HuH-7.5 (cell line): ENCODE data around the gene PSENEN.
A peak's percentile ranks its signal among the peaks of the same experiment; 100 is the strongest.
"Not testable (repeated sequence)": the region's sequence is repeated elsewhere in the genome, so short reads cannot be mapped to it uniquely, and the experiment has no call there.

Source experiments
- DNase-seq: peaks from one replicate; pipeline ENCODE4 v3.0.0; 2011; ENCODE audit warnings: low spot score

The PSENEN gene

DNA sequence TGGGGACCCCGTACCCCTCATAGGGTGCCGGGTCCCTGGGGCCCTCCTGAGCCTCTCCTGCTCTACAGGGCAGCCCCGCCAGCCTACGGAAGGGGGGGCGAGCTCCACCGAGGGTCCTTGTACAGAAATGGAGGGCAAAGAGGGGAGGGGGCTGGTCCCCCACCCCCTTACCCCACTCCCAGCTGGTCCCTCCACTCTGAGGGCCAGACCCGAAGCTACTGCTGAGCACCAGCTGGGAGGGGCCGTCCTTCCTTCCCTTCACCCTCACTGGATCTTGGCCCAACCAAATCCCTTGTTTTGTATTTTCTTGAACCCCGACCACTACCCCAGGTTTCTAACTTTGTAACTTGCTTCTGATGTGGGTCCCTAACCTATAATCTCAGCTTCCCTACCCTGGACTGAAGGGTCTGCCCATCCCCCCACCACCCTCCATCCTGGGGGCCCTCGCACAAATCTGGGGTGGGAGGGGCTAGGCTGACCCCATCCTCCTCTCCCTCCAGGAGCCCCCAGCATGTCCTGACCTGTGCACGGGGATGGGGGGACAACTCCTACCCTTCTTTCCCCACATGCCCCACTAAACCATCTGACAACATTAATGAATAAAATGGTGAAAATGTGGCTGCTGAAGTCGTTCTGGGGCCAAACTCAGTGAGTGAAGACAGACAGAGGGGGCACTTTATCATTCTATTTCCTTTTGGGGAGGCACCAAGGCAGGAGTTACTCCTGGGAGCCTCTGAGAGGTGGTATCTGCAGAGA is 42.9 kb downstream of the PSENEN start:
- DNase-seq: no peak

DNA sequence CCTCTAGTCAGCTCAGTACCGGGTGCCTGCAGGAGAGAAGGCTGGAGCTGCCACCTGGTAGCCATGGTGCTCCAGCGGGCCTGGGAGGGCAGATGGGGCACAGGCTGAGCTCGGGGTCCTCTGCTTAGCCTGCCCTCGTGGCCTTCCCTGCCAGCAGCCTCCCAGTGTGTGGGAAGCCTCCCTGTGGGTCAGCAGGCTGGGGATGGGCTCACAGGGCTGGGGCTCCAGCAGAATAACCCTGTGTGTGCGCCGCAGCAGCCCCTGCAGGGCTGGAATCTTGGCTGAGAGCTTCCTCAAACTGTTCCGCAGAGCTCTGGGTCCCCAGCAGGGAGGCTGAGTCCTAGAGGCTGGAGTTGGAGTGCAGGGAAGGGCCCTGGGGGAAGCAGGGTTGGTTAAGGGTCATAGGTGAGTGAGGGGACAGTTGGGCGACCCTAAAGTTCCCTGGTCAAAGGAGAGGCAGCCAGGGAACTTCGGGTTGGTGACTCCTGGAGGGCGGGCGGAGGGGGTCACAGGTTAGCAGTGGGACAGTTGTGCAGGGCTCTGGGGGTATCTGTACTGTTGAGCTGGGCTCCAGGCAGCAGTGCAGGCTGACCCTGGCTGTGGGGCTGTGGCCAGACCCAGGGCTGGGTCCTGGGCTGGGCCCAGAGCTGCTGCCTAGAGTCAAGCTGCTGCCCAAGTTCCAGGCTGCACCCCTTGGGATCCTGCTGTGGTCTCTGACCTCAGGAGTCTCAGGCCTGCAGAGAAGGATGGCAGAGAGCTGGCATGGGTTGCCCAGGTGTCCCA is 43.9 kb downstream of the PSENEN start:
- no peak for DNase-seq

DNA sequence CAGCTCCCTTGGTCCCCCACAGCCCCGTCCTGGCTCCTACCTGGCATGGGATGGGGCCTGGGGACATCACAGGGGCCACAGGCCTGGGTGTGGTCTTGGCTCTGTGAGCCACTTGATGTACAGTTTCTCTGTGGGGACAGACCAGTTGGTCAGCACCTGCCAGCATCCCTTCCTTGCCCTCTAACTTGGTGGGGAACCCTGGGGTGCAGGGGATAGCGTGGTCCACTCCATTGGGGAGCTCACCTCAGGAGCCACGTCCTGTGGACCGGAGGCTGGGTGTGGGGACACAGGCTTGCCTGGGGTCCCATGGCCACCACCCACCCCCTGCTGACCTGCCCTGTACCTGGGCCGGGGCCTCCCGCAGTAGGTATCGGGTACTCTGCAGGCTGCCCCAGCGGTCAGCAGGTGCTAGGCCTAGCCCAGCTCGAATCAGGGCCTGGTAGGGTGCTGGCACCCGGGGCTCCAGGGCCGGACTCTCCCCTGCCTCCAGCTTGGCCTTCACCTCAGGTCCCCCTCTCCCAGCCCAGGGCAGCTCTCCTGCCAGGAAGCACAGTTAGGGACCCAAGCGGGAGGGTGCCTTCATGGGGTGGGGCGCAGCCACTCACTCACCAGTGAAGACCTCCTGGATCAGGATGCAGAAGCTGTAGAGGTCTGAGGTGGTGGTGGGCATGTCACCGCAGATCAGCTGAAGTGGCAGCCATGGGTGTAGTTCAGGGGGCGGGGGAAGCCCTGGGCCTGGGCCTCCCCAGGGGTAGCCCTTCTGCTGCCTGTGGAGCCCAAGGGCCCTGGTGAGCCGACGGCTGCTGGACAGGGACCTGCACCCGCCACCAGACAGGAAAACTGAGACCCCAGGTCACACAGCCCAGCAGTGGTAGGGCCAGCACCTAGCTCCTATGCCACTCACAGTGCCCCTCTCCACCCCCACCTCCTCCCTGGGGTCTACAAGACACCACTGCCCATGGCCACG is 44.8 kb downstream of the PSENEN start:
- DNase-seq: no peak

DNA sequence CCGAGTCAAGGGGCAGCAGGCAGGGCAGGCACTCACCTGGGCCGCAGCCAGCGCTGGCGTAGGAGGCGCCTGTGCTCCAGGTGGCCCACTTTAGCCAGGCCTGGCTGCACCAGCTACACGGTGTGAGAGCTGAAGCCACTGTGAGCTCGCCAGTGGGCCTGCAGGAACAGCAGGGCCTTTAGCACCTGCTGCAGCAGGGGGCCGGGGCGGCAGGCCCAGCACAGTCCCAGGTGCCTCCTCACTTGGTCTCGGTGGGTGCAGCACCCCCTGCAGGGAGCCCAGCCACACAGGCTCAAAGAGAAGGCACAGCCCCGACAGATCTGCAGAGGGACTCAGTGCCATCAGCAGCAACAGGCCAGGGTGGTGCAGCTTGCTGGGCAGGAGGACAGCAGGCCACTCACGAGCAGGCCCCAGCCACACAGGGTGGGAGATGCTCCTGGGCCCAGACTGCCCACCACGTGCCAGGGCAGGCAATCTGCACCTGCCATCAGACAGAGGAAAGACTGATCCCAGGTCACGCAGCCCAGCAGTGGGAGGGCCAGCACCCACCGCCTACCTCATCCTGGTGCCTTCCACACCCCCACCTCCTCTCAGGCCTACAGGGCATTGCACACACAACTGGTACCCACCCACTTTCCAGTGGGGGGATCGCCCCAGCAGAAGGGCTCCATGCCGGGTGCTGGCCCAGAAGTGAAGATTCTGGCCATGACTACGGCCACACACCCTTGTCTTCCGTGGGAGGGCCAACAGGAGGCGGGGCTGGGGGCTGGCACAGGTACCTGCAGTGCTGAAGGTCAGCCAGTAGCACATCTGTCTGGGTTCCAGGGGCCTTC is 45.7 kb downstream of the PSENEN start:
- peak; percentile 55 for DNase-seq

DNA sequence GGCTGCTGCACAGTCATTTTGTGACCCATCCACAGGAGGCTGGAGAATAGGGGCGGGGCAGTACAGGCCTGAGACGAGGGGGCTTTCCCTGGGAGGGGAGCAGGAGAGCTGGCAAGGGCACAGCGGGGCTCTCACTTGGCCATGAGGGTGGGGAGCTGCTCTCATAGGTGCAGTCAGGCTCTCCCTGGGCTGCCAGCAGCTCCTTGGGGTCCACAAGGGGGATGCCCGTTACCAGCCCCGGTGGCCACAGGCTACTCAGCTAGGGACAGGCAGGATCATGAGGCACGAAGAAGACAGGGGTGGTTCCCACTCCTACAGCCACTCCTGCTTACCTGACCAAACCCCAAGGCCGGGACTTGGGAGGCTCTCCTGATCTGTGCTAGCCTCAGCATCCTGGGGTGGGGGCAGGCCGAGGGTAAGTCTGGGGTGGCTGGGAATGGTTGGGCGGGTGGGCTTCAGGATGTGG is 46.4 kb downstream of the PSENEN start:
- DNase-seq: no peak

DNA sequence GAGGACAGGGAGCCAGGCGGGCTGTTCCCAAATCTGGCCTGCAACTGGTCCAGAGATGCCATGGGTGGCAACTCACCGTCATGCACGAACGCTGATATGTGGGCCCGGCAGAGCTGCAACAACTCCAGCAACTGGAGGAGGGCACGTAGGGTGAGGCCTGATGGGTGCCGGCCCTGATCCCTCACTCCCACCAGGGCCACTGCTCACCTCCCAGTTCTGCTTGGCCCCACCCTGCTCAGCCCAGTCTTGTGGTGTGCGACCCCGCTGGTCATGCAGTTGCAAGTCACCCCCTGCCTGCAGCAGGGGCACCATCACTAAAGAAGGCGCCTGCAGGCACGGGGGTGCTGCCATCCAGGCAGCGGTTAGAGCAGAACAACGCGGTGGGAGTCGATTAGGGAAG is 46.9 kb downstream of the PSENEN start:
- no peak for DNase-seq

DNA sequence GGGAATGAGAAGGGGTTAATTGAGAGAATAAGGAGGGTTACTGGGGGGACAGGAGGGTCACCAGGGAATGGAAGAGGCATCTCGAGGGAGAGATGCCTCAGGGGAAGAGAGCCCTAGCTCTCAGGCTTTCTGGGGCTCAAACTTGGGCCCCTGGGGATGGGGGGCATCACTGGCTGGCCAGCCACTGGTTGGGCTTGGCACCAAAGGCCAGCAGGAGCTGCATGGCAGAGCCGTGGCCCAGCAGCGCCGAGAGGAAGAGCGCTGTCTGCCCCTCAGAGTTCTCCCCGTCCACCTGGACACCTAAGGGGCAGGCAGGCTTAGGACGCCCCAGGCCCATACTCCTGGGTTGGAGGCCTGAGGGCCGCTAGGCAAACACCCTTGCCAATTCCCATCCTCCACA is 47.4 kb downstream of the PSENEN start:
- no peak for DNase-seq

DNA sequence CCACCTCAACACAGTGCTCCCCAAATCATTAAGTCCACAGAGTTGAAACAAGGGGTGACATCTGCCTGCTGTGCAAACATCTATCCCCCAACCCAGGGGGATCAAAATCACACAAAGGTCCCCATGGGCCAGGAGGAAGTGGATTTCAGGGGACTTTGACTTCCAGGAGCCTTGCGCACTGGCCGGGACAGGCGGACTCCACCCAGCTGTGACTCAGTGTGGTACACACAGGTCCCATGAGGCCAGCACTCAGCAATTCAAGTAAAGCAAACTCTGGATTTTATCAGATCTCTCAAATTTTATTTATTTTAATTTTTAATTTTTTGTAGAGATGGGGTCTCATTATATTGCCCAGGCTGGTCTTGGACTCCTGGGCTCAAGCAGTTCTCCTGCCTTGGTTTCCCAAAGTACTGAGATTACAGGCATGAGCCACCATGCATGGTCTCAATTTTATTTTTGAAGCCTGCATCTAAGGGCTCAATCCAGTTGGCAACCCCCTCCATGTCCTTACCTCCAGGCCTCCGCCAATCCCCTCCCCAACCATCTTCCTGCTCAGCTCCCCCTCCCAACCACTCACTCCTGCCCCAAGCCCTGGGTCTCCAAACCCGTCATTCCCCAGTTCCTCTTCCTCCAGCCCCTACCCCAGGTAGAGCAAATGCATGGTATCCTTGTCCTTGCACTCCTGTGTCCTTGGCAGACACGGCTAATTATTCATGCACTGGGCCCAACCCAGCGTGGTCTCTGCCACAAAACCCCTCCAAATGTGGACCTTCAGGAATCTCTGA is 48.1 kb downstream of the PSENEN start:
- no peak for DNase-seq

DNA sequence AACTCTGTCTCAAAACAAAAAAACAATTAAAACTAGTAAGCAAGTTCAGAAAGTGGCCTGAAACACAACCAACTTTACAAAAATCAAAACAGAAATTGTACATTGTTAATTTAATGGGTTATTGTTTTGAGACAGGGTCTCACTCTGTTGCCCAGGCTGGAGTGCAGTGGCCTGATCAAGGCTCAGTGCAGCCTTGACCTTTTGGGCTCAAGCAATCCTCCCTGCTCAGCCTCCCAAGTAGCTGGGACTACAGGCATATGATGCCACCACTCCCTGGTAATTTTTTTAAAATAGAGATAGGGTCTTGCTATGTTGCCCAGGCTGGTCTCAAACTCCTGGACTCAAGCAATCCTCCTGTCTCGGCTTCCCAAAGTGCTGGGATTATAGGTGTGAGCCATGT is 50.1 kb downstream of the PSENEN start:
- DNase-seq: not testable (repeated sequence)
